HepG2 (cell line): ENCODE data around the gene TDG. TPM values are rescaled to one million over a fixed set of nuclear protein-coding genes. Genes with fewer than 3 reads are reported as not detected.

Experiments used
- ATAC-seq: fragments of 200-7000 bp; cut with Tn5 transposase; 3 replicates; pipeline ENCODE4 v1.9.1; 2020; ENCODE audit warnings: mild to moderate bottlenecking, moderate library complexity
- BruUV-seq: library from RNA; stranded (reverse); fragments of 400-500 nt; replicated peaks from 2 replicates; lab custom pipeline; 2021; lab: Mats Ljungman, UMichigan
- CTCF ChIA-PET: fragments of 300-600 bp; formaldehyde crosslinking; extraction: SDS; loops from one replicate; lab custom pipeline; 2021; ENCODE audit warnings: low total read pairs, inconsistent platforms, low intra/inter-chr PET ratio; lab: Yijun Ruan, JAX
- POLR2A ChIA-PET: fragments of 350-600 bp; sonication (Branson Sonifier 250); formaldehyde crosslinking; loops from one replicate; lab custom pipeline; 2020; ENCODE audit warnings: antibody characterized with exemption, inconsistent platforms; lab: Yijun Ruan, JAX
- DNase-seq: peaks from one replicate; pipeline ENCODE4 v3.0.0-alpha.2; 2015; ENCODE audit warnings: low spot score
- FAIRE-seq: peaks from 3 replicates; lab custom pipeline; 2011; peaks lifted over from hg19 to GRCh38; lab: Jason Lieb, UNC
- H2AFZ ChIP-seq: one replicate; pipeline ENCODE4 v1.6.1; 2011; ENCODE audit warnings: low read length, inconsistent platforms
- H3K27ac ChIP-seq: fragments of 300-600 bp; 3 replicates; pipeline ENCODE4 v1.8.0; 2011; ENCODE audit warnings: mixed run types, mild to moderate bottlenecking, mixed read lengths, low read length, inconsistent platforms; ENCODE audit not compliant: insufficient read depth; ENCODE audit errors: extremely low read length
- H3K27me3 ChIP-seq, 2 experiments: fragments of 200-600 bp in 1 of 2; 2 replicates in 1 of 2; 3 replicates in 1 of 2; pipeline versions ENCODE4 v1.6.0 to v1.8.0; 2011; ENCODE audit warnings: low read length in 2 of 2, mild to moderate bottlenecking in 2 of 2, moderate library complexity in 2 of 2, inconsistent platforms in 1 of 2; ENCODE audit not compliant: insufficient read depth in 2 of 2, control insufficient read depth in 1 of 2
- H3K36me3 ChIP-seq, 2 experiments: fragments of 200-600 bp in 1 of 2; replicated peaks in 1 of 2; 2 replicates in 1 of 2; 3 replicates in 1 of 2; pipeline versions ENCODE4 v1.5.1 to v1.8.0; 2011; ENCODE audit warnings: low read length in 2 of 2, inconsistent platforms in 1 of 2; ENCODE audit not compliant: insufficient read depth in 2 of 2, control insufficient read depth in 1 of 2
- H3K4me1 ChIP-seq: 2 replicates; pipeline ENCODE4 v1.5.1; 2012; ENCODE audit warnings: low read length, inconsistent platforms; ENCODE audit not compliant: insufficient read depth
- H3K4me2 ChIP-seq: 2 replicates; pipeline ENCODE4 v1.6.0; 2011; ENCODE audit warnings: low read depth, low read length, inconsistent platforms
- H3K4me3 ChIP-seq, 3 experiments: fragments of 200-600 bp in 1 of 3; sonication (generic), shearing (Covaris generic) in 1 of 3; replicated peaks in 1 of 3; 2 replicates each; pipeline ENCODE4 v1.5.1; 2011 to 2016; ENCODE audit warnings: low read length in 3 of 3, inconsistent platforms in 2 of 3, low read depth in 2 of 3, mild to moderate bottlenecking in 2 of 3, control low read depth in 1 of 3, mixed read lengths in 1 of 3; ENCODE audit not compliant: insufficient read depth in 1 of 3
- H3K79me2 ChIP-seq: one replicate; pipeline ENCODE4 v1.6.1; 2011; ENCODE audit warnings: low read length, inconsistent platforms; ENCODE audit not compliant: insufficient read depth
- H3K9ac ChIP-seq: 2 replicates; pipeline ENCODE4 v1.6.0; 2011; ENCODE audit warnings: mild to moderate bottlenecking, low read depth, low read length, inconsistent platforms; ENCODE audit not compliant: insufficient read depth
- H3K9me3 ChIP-seq: 2 replicates; pipeline ENCODE4 v1.5.1; 2012; ENCODE audit warnings: mild to moderate bottlenecking, low read length
- H4K20me1 ChIP-seq: 2 replicates; pipeline ENCODE4 v1.6.0; 2011; ENCODE audit warnings: inconsistent platforms, mild to moderate bottlenecking, low read length, moderate library complexity; ENCODE audit not compliant: insufficient read depth
- ETV6 ChIP-seq: sonication (generic); formaldehyde crosslinking; conservative IDR thresholded peaks from 2 replicates; pipeline ENCODE4 v1.4.0; 2020; ENCODE audit warnings: missing genetic modification reagents
- FOXO1 ChIP-seq: sonication (generic); formaldehyde crosslinking; IDR thresholded peaks from 2 replicates; pipeline ENCODE4 v1.4.0; 2020; ENCODE audit warnings: missing genetic modification reagents
- ZKSCAN8 ChIP-seq: IDR thresholded peaks from 2 replicates; pipeline ENCODE4 v1.6.1; 2016; ENCODE audit warnings: borderline replicate concordance, missing genetic modification reagents, missing compliant biosample characterization
- WGBS: methylation state at CpG from one replicate; pipeline ENCODE4 v1.1.6; 2017; ENCODE audit warnings: low lambda C conversion rate; 5-methylcytosine and 5-hydroxymethylcytosine counted together
- in situ Hi-C: cut with HindIII; loops from 2 replicates; pipeline ENCODE4 v1.10.0; 2017; ENCODE audit warnings: low pct_unique_long_range_greater_than_20kb; ENCODE audit not compliant: extremely low pct_ligation_motif_present
- intact Hi-C: fragments of 100-400 bp; cut with micrococcal nuclease; formaldehyde crosslinking; loops from one replicate; pipeline ENCODE4 v1.10.0; 2022; ENCODE audit not compliant: unreplicated experiment
- polyA plus RNA-seq, 8 experiments: library from polyadenylated mRNA; depleted of rRNA in 3 of 8; stranded (reverse) in 7 of 8; unstranded in 1 of 8; fragments of >200 nt; fragmentation: Illumina TruSeq in 4 of 8; extraction: Trizol in 4 of 8; gene quantifications; 2 replicates each; pipeline versions ENCODE4 v1.2.1 to v1.2.3, GENCODE V29; 2011 to 2016; ENCODE audit warnings: low read depth in 4 of 8, missing spikeins in 1 of 8, mixed read lengths in 1 of 8; ENCODE audit not compliant: insufficient read depth in 1 of 8
- total RNA-seq, 5 experiments: library from RNA; depleted of rRNA; stranded (reverse); fragments of >200 nt; fragmentation: Illumina TruSeq; extraction: Trizol; gene quantifications; 2 replicates each; pipeline ENCODE4 v1.2.3, GENCODE V29; 2016; ENCODE audit warnings: low read depth in 1 of 5
- TF ChIP-seq, protein P1 (sequence below): sonication (generic); formaldehyde crosslinking; conservative IDR thresholded peaks from 2 replicates; pipeline ENCODE4 v1.8.0; 2022; ENCODE audit warnings: low read depth, missing genetic modification reagents
- TF ChIP-seq, protein P2 (sequence below): sonication (generic); IDR thresholded peaks from 2 replicates; pipeline ENCODE4 v1.6.1; 2016; ENCODE audit warnings: low read depth, borderline replicate concordance

Gene TDG
- total and polyA plus RNA-seq, 2 of the 13 experiments (the other 11 are each of a cell fraction or from before 2014, with no cell fraction given) = 14.2 to 19.5 TPM

DNA sequence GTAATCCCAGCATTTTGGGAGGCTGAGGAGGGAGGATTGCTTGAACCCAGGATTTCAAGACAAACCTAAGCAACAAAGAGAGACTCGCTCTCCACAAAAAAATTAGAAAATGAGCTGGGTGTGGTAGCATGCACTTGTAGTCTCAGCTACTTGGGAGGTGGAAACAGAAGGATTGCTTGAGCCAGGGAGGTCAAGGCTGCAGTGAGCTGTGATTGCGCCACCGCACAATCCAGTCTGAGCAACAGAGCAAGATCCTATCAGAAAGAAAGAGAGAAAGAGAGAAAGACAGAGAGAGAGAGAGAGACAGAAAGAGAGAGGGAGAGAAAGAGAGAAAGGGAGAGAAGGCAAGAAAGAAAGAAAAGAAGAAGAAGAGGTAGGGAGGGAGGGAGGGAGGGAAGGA is 37.0 kb downstream of the TDG start (continued):
- no peak for TF ChIP-seq ZKSCAN8 (CRISPR knock-in tag)
- TF ChIP-seq, all 625 proteins: peak for 0

DNA sequence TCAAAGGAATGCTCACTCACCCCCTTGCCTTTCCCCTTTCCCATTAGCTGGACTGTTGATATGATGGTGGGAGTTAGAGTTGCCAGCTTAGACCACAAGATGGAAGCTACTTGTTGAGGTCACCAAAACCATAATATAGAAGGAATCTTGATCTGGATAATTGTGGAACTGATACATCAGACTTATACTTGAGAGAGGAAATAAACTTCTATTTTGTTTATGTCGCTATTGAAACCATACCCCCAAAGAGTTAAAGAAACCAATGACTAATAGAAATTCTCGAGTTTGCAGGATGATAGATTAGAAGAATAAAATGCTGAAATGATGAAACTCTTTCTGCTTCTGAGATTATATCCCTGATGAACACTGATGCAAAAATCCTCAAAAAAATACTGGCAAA is 37.9 kb downstream of the TDG start:
- BruUV-seq = no TSS peak
- Histone ChIP-seq H3K9ac (no peak overlapping the region), H3K4me2 (no peak overlapping the region), H3K27ac (no peak overlapping the region), H2AFZ (no peak overlapping the region), H3K4me3 (no peak overlapping the region), H3K27me3 (peaks cover 0 to 2% of the 10 kb centered on the region in 2 experiments; a peak in 2 of 5 replicates), H3K9me3 (no peaks in the 10 kb centered on the region), H3K79me2 (no peaks in the 10 kb centered on the region), H4K20me1 (no peaks in the 10 kb centered on the region), H3K36me3 (no peaks in the 10 kb centered on the region), H3K4me1 (no peaks in the 10 kb centered on the region)
- WGBS = 1% methylated on average over 2 of the region's 2 CpGs
- no peak for TF ChIP-seq FOXO1
- TF ChIP-seq, protein P1, sequence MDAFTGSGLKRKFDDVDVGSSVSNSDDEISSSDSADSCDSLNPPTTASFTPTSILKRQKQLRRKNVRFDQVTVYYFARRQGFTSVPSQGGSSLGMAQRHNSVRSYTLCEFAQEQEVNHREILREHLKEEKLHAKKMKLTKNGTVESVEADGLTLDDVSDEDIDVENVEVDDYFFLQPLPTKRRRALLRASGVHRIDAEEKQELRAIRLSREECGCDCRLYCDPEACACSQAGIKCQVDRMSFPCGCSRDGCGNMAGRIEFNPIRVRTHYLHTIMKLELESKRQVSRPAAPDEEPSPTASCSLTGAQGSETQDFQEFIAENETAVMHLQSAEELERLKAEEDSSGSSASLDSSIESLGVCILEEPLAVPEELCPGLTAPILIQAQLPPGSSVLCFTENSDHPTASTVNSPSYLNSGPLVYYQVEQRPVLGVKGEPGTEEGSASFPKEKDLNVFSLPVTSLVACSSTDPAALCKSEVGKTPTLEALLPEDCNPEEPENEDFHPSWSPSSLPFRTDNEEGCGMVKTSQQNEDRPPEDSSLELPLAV (CRISPR knock-in tag) = no peak
- DNase-seq = no peak
- ATAC-seq = no peak
- CTCF ChIA-PET = no interaction called here
- POLR2A ChIA-PET = no interaction called here
- in situ Hi-C loops = no loop called here
- FAIRE-seq = no peak
- intact Hi-C loops = no loop called here

DNA sequence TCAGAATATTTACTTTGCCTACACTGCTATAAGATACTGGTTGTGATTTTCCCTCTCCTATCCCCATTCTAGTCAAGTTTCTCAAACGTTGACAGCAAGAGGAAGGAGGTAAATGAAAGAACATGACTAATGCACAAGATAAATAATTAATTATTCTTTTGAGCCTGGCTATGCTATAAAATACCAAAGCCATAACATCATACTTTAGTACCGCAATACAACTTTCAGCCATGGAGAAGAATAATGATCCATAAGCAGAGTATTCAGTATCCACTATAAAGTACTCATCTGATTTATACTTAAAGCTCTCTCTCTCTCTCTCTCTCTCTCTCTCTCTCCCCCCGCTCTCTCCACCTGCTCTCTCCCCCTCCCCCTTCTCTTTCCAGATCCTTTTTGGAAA is 41.3 kb downstream of the TDG start:
- Histone ChIP-seq H3K79me2 (no peaks in the 10 kb centered on the region), H3K27me3 (no peaks in the 10 kb centered on the region; a peak in 1 of 5 replicates), H3K4me2 (no peak overlapping the region), H3K9me3 (no peaks in the 10 kb centered on the region), H3K9ac (no peak overlapping the region), H2AFZ (no peak overlapping the region), H3K4me3 (no peak overlapping the region), H3K27ac (no peak overlapping the region), H4K20me1 (no peaks in the 10 kb centered on the region), H3K4me1 (no peaks in the 10 kb centered on the region), H3K36me3 (no peaks in the 10 kb centered on the region)
- FAIRE-seq (no peak), ATAC-seq (no peak), DNase-seq (no peak)
- 50% methylated on average over 3 of the region's 3 CpGs for WGBS
- ChIA-PET CTCF (no interaction called here), POLR2A (no interaction called here)
- intact Hi-C loops = no loop called here
- BruUV-seq = no TSS peak
- TF ChIP-seq ETV6 (CRISPR knock-in tag) = no peak
- TF ChIP-seq, protein P2, sequence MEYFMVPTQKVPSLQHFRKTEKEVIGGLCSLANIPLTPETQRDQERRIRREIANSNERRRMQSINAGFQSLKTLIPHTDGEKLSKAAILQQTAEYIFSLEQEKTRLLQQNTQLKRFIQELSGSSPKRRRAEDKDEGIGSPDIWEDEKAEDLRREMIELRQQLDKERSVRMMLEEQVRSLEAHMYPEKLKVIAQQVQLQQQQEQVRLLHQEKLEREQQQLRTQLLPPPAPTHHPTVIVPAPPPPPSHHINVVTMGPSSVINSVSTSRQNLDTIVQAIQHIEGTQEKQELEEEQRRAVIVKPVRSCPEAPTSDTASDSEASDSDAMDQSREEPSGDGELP = no peak
- in situ Hi-C loops = no loop called here
